ENCODE measurements around the gene MMP7. TPM values are rescaled to one million over a fixed set of nuclear protein-coding genes. Genes with fewer than 3 reads are reported as not detected.

The MMP7 gene
- total RNA-seq, 1 experiment from 2014 or later, result 0.34 TPM

DNA sequence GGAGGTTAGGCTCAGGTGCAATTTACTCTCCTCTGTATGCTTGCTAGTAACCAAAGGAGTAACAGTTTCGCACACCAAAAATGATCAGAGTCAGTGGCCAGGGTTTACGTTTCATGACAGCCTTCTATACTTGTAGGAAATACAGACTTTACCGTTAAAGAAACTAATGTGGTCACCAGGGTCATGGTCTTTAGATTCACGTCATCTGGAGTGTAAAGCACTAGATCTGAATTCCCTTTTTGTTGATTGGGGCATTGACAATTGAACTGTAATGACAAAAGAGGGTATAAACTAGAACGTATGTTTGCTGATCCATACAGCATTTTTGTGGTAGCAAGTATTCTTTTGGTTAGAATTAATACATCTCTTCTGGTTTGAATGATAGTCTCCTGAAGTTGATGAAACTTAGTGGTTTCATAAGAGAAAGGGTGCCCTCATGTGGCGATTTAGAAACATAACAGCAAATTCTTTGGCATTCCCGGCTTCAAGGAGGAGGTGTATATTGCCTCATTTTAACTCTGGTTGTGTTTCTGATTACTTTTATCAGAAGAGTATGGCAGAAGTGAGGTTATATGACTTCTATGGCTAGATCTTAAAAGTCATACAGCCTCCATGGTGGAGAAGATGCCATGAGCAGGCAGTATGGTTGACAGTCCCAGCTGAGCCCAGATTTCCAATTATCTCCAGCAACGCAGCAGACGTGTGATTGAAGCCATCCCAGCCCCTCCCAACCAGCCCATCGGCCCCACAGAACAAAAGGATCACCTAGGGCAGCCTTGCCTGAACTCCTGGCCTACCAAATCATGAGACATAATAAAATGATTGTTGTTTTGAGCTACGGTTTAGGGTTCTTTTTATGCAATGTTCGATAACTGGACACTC lies 35.1 kb downstream of the MMP7 start:
- H3K27ac ChIP-seq (ENCODE audit: low read depth, low read length, poor library complexity, severe bottlenecking), result no peak overlapping the region

DNA sequence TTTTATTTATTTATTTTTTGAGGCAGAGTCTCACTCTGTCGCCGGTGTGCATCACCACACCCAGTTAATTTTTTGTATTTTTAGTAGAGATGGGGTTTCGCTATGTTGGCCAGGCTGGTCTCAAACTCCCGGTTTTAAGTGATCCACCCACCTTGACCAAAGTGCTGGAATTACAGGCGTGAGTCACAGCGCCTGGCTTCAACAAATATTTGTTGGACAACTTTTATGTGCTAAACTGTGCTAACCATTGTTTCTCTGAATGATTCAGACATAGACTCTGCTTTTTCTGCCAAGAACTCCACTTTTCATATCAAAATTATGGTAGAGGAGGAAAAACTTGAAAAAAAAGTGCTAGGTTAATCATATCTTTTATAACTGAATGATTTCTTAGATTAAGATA lies 36.3 kb downstream of the MMP7 start:
- Histone ChIP-seq H3K27me3 (replicated peaks; ENCODE audit: insufficient read depth, low read depth, low read length, poor library complexity) (no peaks in the 10 kb centered on the region), H3K4me3 (ENCODE audit: low read depth, low read length, poor library complexity, severe bottlenecking) (no peak overlapping the region), H3K4me1 (ENCODE audit: insufficient read depth, low read length, poor library complexity, severe bottlenecking) (no peaks in the 10 kb centered on the region), H3K9me3 (ENCODE audit: low read depth, low read length, poor library complexity, severe bottlenecking) (no peaks in the 10 kb centered on the region), H3K36me3 (ENCODE audit: insufficient read depth, low read length, poor library complexity, severe bottlenecking) (no peaks in the 10 kb centered on the region), H3K27ac (ENCODE audit: low read depth, low read length, poor library complexity, severe bottlenecking) (no peak overlapping the region)
- intact Hi-C loops (cut with micrococcal nuclease; ENCODE audit: unreplicated experiment), result loop anchor here (2.0 to 10.0 kb wide), 3 partner anchors 173 to 629 kb away; no protein-coding TSS in a partner anchor
- POLR2A ChIA-PET (ENCODE audit: low non-redundant PET), result no interaction called here
- no peak for TF ChIP-seq EZH2 (IDR thresholded peaks at IDR 0.05; ENCODE audit: borderline replicate concordance, low read depth, low read length, poor library complexity, severe bottlenecking)
- TF ChIP-seq, protein P1, sequence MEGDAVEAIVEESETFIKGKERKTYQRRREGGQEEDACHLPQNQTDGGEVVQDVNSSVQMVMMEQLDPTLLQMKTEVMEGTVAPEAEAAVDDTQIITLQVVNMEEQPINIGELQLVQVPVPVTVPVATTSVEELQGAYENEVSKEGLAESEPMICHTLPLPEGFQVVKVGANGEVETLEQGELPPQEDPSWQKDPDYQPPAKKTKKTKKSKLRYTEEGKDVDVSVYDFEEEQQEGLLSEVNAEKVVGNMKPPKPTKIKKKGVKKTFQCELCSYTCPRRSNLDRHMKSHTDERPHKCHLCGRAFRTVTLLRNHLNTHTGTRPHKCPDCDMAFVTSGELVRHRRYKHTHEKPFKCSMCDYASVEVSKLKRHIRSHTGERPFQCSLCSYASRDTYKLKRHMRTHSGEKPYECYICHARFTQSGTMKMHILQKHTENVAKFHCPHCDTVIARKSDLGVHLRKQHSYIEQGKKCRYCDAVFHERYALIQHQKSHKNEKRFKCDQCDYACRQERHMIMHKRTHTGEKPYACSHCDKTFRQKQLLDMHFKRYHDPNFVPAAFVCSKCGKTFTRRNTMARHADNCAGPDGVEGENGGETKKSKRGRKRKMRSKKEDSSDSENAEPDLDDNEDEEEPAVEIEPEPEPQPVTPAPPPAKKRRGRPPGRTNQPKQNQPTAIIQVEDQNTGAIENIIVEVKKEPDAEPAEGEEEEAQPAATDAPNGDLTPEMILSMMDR (conservative IDR thresholded peaks at IDR 0.05; ENCODE audit: low read depth, low read length), result no peak
- DNase-seq (ENCODE audit: low spot score), result no peak
- CTCF ChIA-PET, result no interaction called here
- no TSS peak for BruUV-seq (replicated peaks)

More for the DNA sequence above, 35.1 kb downstream of the MMP7 start:
- POLR2A ChIA-PET (ENCODE audit: low non-redundant PET), result no interaction called here
- Histone ChIP-seq H3K4me3 (ENCODE audit: low read depth, low read length, poor library complexity, severe bottlenecking) (no peak overlapping the region), H3K27me3 (replicated peaks; ENCODE audit: insufficient read depth, low read depth, low read length, poor library complexity) (no peaks in the 10 kb centered on the region), H3K4me1 (ENCODE audit: insufficient read depth, low read length, poor library complexity, severe bottlenecking) (no peaks in the 10 kb centered on the region), H3K9me3 (ENCODE audit: low read depth, low read length, poor library complexity, severe bottlenecking) (no peaks in the 10 kb centered on the region), H3K36me3 (ENCODE audit: insufficient read depth, low read length, poor library complexity, severe bottlenecking) (no peaks in the 10 kb centered on the region)
- DNase-seq (ENCODE audit: low spot score), result peak; percentile 87
- no TSS peak for BruUV-seq (replicated peaks)
- TF ChIP-seq, protein P1 (conservative IDR thresholded peaks at IDR 0.05; ENCODE audit: low read depth, low read length), result peak; percentile 81
- TF ChIP-seq EZH2 (IDR thresholded peaks at IDR 0.05; ENCODE audit: borderline replicate concordance, low read depth, low read length, poor library complexity, severe bottlenecking), result no peak
- intact Hi-C loops (cut with micrococcal nuclease; ENCODE audit: unreplicated experiment), result loop anchor here (1.0 to 10.0 kb wide), 7 partner anchors 105 to 631 kb away; no protein-coding TSS in a partner anchor
- CTCF ChIA-PET, result interaction anchor here (0.6 to 1.8 kb wide), 5 partner anchors 12 to 171 kb away, joined by 3 to 9 read pairs (median 5); no protein-coding TSS in a partner anchor

DNA sequence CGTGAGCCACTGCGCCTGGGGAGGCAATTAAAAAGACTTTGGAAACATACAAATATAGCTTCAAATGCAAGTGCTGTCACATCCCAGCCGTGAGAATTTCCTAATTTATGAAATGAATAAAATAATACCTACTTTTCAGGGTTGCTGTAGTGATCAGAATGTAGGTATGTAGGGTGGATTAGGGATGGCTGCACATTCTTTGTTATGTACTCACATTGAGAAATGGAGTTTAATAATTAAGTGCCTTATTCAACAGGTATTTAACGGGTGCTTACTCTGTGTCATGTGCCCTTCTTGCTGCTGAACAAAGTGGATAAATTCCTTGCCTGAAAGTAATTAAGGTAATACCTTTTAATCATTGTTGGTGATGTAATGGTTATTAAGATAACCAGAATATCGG lies 37.0 kb downstream of the MMP7 start:
- DNase-seq (ENCODE audit: low spot score), result no peak
- intact Hi-C loops (cut with micrococcal nuclease; ENCODE audit: unreplicated experiment), result loop anchor here (10.0 kb wide), 1 partner anchor 629 kb away; no protein-coding TSS in a partner anchor
- Histone ChIP-seq H3K36me3 (ENCODE audit: insufficient read depth, low read length, poor library complexity, severe bottlenecking) (no peaks in the 10 kb centered on the region), H3K4me3 (ENCODE audit: low read depth, low read length, poor library complexity, severe bottlenecking) (no peak overlapping the region), H3K4me1 (ENCODE audit: insufficient read depth, low read length, poor library complexity, severe bottlenecking) (no peaks in the 10 kb centered on the region), H3K27ac (ENCODE audit: low read depth, low read length, poor library complexity, severe bottlenecking) (no peak overlapping the region), H3K9me3 (ENCODE audit: low read depth, low read length, poor library complexity, severe bottlenecking) (no peaks in the 10 kb centered on the region), H3K27me3 (replicated peaks; ENCODE audit: insufficient read depth, low read depth, low read length, poor library complexity) (no peaks in the 10 kb centered on the region)
- no TSS peak for BruUV-seq (replicated peaks)
- CTCF ChIA-PET, result no interaction called here
- POLR2A ChIA-PET (ENCODE audit: low non-redundant PET), result no interaction called here
- TF ChIP-seq EZH2 (IDR thresholded peaks at IDR 0.05; ENCODE audit: borderline replicate concordance, low read depth, low read length, poor library complexity, severe bottlenecking), result no peak
- TF ChIP-seq, protein P1 (conservative IDR thresholded peaks at IDR 0.05; ENCODE audit: low read depth, low read length), result no peak

Data from A673 (cell line).